ENCODE data around the gene KRT26. TPM values are rescaled to one million over a fixed set of nuclear protein-coding genes. Genes with fewer than 3 reads are reported as not detected.
A peak's percentile ranks its signal among the peaks of the same experiment; 100 is the strongest.

KRT26 gene, protein sequence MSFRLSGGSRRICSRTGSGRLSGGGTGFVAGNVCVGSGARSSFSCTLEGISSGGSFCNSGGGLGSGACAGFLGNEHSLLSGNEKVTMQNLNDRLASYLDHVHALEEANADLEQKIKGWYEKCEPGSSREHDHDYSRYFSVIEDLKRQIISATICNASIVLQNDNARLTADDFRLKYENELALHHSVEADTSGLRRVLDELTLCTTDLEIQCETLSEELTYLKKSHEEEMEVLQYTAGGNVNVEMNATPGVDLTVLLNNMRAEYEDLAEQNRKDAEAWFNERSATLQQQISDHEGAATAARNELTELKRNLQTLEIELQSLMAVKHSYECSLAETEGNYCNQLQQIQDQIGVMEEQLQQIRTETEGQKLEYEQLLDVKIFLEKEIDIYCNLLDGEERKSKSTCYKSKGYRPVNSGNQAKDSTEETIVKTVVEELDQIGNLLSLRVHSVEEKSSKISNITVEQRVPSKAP
- not detected in 2 replicates for total RNA-seq
- not detected in 2 replicates for polyA plus RNA-seq

DNA sequence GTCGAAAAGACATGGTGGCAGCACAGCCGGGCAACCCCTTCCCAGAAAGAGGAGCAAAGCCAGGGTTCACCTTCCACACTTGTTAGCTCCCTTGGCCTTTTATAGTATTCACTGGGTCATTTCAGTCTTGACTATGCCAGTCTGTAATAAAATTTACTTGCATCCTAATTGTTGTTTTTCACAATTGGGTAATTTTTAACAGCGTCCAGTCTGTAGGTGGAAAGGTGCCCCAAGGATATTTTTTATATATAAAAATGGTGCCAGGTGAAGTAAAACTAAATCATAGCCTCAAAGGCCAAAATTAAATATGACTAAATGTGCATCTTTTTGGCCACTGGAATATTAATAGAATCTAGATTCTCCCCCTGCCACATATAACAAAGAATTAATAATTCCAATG is at the start of gene KRT26:
KRT26 (minus strand) TSS at position 101 of the 400 bp plus-strand sequence; CDS start at position 13, 88 bp downstream.
- Histone ChIP-seq H3K36me3 (no peaks in the 10 kb centered on the region), H3K4me3 (no peak within 1 kb of the TSS), H3K4me1 (ENCODE audit: low read depth) (no peaks in the 10 kb centered on the region), H3K9me3 (ENCODE audit: low read depth) (no peaks in the 10 kb centered on the region), H3K27me3 (no peaks in the 10 kb centered on the region), H3K27ac (no peak within 1 kb of the TSS)
- DNase-seq (ENCODE audit: low read depth in 1 of 2, low spot score in 1 of 2): no peak
- TF ChIP-seq, protein P1, sequence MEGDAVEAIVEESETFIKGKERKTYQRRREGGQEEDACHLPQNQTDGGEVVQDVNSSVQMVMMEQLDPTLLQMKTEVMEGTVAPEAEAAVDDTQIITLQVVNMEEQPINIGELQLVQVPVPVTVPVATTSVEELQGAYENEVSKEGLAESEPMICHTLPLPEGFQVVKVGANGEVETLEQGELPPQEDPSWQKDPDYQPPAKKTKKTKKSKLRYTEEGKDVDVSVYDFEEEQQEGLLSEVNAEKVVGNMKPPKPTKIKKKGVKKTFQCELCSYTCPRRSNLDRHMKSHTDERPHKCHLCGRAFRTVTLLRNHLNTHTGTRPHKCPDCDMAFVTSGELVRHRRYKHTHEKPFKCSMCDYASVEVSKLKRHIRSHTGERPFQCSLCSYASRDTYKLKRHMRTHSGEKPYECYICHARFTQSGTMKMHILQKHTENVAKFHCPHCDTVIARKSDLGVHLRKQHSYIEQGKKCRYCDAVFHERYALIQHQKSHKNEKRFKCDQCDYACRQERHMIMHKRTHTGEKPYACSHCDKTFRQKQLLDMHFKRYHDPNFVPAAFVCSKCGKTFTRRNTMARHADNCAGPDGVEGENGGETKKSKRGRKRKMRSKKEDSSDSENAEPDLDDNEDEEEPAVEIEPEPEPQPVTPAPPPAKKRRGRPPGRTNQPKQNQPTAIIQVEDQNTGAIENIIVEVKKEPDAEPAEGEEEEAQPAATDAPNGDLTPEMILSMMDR (IDR thresholded peaks at IDR 0.05; ENCODE audit: low read depth, low read length): no peak

DNA sequence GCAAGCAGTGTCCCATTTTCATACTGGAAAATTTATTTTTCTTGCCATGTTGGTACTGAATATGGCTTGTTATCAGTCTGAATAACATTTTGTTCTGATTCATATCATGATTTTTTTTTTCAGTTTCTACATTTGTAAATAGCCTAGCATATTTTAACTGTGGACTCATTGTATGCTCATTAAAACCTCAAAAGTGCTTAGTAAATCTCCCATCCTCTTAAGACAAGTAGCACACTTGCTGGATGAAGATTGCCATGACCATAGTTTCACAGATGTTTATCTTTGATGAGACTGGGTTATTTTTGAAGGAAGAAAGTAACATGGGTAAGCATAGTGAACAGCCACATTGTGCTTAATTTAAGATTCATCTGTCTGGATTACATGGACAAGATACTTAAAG is 49.5 kb upstream of the KRT26 start:
- Histone ChIP-seq H3K9me3 (ENCODE audit: low read depth) (no peaks in the 10 kb centered on the region), H3K27me3 (peaks cover 37% of the 10 kb centered on the region), H3K36me3 (no peaks in the 10 kb centered on the region), H3K4me3 (no peak overlapping the region), H3K27ac (no peak overlapping the region), H3K4me1 (ENCODE audit: low read depth) (peaks cover 9% of the 10 kb centered on the region)
- no peak for DNase-seq (ENCODE audit: low read depth in 1 of 2, low spot score in 1 of 2)
- TF ChIP-seq, protein P1 (IDR thresholded peaks at IDR 0.05; ENCODE audit: low read depth, low read length): no peak

DNA sequence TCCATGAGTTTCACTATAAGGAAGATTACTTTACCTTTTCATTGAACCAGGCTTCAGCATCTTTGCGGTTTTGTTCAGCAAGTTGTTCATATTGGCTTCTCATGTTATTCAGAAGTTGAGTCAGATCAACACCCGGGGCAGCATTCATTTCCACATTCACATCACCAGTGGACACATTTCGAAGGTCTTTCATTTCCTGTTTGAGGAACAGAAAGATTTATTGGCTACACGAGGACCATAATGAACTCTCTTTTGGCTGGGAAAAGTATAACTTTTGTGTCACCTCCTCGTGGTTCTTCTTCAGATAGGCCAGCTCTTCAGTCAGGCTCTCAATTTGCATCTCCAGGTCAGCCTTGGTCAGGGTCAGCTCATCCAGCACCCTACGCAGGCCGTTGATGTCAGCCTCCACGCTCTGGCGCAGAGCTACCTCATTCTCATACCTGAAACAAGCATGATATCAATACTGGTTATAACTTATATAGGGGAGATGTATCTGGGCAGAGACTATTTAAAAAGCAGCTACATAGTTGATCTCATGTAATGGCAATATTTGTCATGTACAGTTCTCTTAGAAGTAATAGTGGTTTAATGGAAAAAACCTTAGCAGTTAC is 48.3 kb upstream of the KRT26 start:
- no peaks in the 10 kb centered on the region for H3K9me3 ChIP-seq (ENCODE audit: low read depth)
- TF ChIP-seq, protein P1 (IDR thresholded peaks at IDR 0.05; ENCODE audit: low read depth, low read length): no peak
- H3K27ac ChIP-seq: no peak overlapping the region
- no peak for DNase-seq (ENCODE audit: low read depth in 1 of 2, low spot score in 1 of 2)
- H3K4me3 ChIP-seq: no peak overlapping the region
- peaks cover 9% of the 10 kb centered on the region for H3K4me1 ChIP-seq (ENCODE audit: low read depth)
- peaks cover 31% of the 10 kb centered on the region for H3K27me3 ChIP-seq
- no peaks in the 10 kb centered on the region for H3K36me3 ChIP-seq

DNA sequence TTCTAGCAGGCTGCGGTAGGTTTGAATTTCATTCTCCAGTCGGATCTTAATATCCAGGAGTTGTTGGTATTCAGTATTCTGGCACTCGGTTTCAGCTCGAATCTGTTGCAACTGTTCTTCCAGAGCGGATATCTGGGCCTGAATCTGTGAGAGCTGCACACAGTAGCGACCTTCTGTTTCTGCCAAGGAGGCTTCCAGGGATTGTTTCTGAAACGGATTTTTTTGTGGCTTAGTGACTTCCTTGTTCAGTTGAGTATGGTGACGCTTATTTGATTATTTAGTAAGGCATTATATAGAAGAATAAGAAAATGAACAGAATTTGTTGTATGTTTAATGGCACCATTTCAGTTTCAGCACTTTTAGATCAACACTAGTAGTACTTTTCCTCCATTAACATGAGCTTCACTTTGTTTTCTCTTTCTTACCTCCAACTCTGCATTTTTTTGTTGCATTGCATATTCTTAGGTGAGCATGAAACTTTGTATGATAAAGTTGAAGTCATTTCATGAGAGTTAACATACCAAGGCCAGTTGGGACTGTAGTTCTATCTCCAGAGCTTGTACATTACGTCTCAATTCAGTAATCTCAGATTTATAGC is 47.6 kb upstream of the KRT26 start:
- TF ChIP-seq, protein P1 (IDR thresholded peaks at IDR 0.05; ENCODE audit: low read depth, low read length): no peak
- H3K4me3 ChIP-seq: peak overlapping the region; percentile 95
- peaks cover 9% of the 10 kb centered on the region for H3K4me1 ChIP-seq (ENCODE audit: low read depth)
- peaks cover 31% of the 10 kb centered on the region for H3K27me3 ChIP-seq
- peak in 1 of 2 donors; percentile 27 for DNase-seq (ENCODE audit: low read depth in 1 of 2, low spot score in 1 of 2)
- no peaks in the 10 kb centered on the region for H3K36me3 ChIP-seq
- H3K27ac ChIP-seq: no peak overlapping the region
- H3K9me3 ChIP-seq (ENCODE audit: low read depth): no peaks in the 10 kb centered on the region

DNA sequence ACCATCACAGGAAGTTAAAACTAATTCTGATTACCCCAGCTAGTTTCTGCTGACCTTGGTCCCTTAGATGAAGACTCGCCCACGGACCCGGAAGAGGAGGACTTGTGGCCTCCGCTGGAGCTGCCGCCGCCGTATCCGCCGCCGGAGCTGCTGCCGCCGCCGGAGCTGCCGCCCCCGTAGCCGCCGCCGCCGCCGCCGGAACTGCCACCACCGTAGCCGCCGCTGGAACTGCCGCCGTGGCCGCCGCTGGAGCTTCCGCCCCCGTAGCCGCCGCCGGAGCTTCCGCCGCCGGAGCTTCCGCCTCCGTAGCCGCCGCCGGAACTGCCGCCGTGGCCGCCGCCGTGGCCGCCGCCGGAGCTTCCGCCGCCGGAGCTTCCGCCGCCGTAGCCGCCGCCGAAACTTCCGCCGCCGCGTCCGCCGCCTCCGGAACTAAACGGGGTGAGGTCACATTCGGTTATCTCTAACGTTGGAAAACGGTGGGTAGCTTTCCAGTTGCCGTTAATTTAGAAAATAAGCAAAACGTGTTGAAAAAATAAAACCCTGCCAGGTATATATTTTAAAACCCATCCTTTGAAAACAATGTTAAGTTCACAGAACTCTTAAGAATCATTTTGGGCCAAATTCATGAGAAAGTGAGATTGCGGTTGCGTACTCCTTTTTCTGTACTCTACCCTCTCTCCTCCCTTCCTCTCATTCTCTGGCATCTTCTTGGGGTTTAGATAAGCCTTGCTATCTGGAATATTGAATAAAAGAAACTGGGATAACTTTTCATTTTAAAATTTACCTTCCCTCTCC is 46.9 kb upstream of the KRT26 start:
- Histone ChIP-seq H3K9me3 (ENCODE audit: low read depth) (no peaks in the 10 kb centered on the region), H3K36me3 (no peaks in the 10 kb centered on the region), H3K27ac (peak overlapping the region; percentile 80), H3K4me1 (ENCODE audit: low read depth) (peaks cover 9% of the 10 kb centered on the region), H3K27me3 (peaks cover 33% of the 10 kb centered on the region), H3K4me3 (peak overlapping the region; percentile 95)
- TF ChIP-seq, protein P1 (IDR thresholded peaks at IDR 0.05; ENCODE audit: low read depth, low read length): no peak
- DNase-seq (ENCODE audit: low read depth in 1 of 2, low spot score in 1 of 2): peak; percentile 87 to 91
